GM12872 (cell line): ENCODE results near the gene DSG2.

Experiments used
- CTCF ChIP-seq: IDR thresholded peaks from 3 replicates; pipeline ENCODE4 v1.5.1; 2011; ENCODE audit warnings: low read depth, mild to moderate bottlenecking, low read length, moderate library complexity; ENCODE audit not compliant: insufficient read depth

The DSG2 gene

GRCh38 chr18:31483396-31483795 lies 14.6 kb upstream of the DSG2 start:
- no peak for TF ChIP-seq CTCF

DNA sequence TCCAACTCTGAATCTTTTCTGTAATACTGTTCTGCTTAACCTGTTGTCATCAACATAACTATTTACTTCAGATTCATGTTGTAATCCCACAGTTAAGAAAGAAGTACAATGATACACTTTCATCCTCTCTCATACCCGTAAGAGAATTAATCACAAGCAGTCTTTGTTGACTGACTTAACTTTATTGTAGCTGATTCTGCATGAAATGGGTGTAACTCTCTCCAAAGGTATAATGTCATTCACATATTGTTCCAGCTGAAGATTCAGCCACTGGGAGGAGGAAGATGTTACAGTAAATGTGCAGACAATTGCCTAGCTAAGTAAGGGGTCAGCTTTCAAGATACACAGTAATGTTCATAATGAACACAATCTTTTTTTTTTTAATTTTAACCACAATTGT lies 13.5 kb upstream of the DSG2 start:
- TF ChIP-seq CTCF, result no peak

- no peak for TF ChIP-seq CTCF
Observed at GRCh38 chr18:31486165-31486564, 11.8 kb upstream of the DSG2 start.

DNA sequence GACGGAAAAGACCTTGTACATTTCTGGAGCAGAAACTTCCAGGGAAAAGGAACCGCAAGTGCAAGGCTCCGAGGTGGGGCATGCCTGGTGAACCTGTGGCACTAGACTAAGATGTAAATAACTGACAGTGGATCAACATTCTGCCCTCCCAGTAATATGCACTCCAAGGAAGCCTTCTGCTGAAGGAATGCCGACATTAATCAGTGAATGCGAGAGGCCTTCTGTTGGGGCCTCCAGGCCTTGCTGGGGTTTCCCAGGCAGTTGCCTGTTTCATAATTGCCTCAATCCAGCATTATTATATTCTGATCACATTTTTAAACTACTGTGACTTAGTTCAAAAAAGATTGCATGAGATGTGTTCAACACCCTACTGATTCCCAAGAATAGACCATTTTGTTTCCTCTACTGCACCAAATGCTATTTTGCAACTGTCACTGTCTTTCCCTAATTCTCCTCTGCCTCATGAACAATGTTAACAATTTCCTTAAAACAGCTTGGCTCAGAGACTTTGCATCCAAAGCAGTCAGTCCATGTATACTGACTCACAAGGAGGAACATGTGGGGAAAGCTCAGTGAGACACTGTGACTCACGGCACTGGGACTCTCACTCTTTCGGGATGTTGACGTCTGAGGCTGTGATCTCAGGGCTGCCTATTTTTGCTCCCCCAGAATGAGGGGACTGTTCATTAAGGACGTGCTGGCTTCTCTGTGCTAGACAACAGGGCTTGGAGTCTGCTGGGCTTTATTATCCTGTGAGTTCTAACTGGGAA lies 10.5 kb upstream of the DSG2 start:
- no peak for TF ChIP-seq CTCF

DNA sequence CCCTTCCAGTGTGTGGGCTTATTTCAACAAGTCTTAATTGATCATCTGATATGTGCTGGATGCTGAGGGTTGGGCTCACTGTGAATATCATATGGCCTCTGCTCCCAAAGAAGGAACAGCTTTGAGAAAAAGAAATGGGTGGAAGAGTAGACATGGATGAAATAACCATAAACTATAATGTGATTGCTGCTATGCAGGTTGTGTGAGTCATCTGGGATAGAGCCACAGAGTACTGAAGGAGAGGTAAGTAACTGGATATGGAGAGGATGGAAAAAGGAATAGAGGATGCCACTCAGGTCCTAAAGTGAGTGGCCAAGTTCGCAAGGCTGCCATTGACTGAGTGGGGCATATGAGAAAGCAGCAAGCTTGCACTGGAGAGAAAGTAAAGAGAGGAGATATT lies 8.7 kb upstream of the DSG2 start:
- TF ChIP-seq CTCF, result no peak

DNA sequence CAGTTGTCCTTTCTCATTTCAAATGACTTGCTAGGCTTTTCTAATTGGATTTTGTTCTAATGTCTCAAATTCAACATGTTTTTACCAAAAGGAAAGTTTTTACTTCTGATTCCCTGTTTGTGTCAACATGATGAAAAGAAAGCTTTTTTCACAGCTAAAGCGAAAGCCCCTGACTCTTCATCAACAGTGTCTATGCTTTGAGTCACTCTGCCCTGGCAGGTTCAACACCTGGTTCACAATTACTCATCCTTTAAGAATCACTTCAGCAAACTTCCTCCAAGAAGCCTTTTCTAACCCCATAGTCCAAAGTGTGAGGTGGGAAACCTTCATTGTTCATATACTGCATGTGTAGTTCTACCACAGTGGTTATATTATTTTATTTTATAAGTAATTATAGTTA lies 7.6 kb upstream of the DSG2 start:
- TF ChIP-seq CTCF, result no peak

DNA sequence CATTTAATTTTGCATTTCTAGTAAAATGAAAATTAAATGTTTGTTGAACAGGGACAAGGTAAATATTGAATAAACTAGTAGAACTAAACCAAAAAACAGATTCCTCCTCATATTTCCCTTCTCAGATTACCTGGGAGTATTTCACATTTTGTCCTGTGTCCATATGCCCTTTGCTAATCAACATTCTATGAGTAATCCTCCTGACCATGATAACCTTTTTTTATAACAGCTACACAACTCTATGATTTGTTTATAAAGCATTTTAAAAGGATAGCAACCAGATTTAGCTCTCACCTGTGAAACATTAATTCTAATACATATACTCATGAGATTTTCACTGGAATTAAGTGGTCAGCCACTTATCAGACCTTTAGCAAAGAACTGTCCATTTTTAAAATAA lies 7.1 kb upstream of the DSG2 start:
- TF ChIP-seq CTCF, result no peak
